Omental fat pad (tissue), 4 donors: Measurements from ENCODE around the gene FCER1G. TPM values are rescaled to one million over a fixed set of nuclear protein-coding genes. Genes with fewer than 3 reads are reported as not detected.

Source experiments
- ATAC-seq: fragments of 150-250 bp; one replicate; pipeline ENCODE4 v1.9.1; 2016; ENCODE audit warnings: mild to moderate bottlenecking, moderate library complexity; ENCODE audit not compliant: low FRiP score
- DNase-seq: peaks from one replicate; pipeline ENCODE4 v3.0.0-alpha.2; 2019; ENCODE audit warnings: low spot score
- total RNA-seq, 4 donors: library from RNA; depleted of rRNA; stranded (reverse); fragments of >200 nt; gene quantifications; one replicate each; pipeline ENCODE4 v1.1.0, GENCODE V29; 2016
- TF ChIP-seq, protein P1 (sequence below), 3 donors: fragments of 450-650 bp; IDR thresholded peaks; one replicate each; pipeline ENCODE4 v1.5.1; 2016 to 2017; ENCODE audit warnings: antibody characterized with exemption in 3 of 3, mild to moderate bottlenecking in 3 of 3, moderate library complexity in 2 of 3

The FCER1G gene
- total RNA-seq = 100 to 1,000 TPM in 3 of 4 donors, 10 to 100 TPM in 1; 96.3 to 346 (median 179) TPM

DNA sequence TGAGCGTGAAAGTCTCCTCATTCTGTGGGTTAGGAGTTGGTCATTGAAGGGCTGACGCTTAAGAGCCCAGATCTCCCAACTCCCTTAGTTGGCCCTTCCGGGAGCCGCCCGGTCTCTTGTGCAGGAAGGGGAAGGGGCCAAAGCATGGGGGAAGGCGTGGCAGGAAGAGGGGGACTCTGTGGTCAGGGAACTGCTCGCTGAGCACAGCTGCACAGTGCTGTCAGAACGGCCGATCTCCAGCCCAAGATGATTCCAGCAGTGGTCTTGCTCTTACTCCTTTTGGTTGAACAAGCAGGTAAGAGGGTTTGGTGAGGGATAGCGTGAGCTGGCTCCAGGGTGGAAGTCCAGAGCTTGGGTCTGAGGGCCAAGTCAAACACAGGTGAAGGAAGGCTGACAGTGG is at the start of gene FCER1G:
Gene FCER1G, plus strand, starts transcription at position 220 of the 400 bp plus-strand sequence. Its CDS starts 27 bp downstream, at position 247.
- ATAC-seq (peak; percentile 11), DNase-seq (no peak)
- TF ChIP-seq, protein P1, sequence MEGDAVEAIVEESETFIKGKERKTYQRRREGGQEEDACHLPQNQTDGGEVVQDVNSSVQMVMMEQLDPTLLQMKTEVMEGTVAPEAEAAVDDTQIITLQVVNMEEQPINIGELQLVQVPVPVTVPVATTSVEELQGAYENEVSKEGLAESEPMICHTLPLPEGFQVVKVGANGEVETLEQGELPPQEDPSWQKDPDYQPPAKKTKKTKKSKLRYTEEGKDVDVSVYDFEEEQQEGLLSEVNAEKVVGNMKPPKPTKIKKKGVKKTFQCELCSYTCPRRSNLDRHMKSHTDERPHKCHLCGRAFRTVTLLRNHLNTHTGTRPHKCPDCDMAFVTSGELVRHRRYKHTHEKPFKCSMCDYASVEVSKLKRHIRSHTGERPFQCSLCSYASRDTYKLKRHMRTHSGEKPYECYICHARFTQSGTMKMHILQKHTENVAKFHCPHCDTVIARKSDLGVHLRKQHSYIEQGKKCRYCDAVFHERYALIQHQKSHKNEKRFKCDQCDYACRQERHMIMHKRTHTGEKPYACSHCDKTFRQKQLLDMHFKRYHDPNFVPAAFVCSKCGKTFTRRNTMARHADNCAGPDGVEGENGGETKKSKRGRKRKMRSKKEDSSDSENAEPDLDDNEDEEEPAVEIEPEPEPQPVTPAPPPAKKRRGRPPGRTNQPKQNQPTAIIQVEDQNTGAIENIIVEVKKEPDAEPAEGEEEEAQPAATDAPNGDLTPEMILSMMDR (IDR thresholded peaks at IDR 0.05) = no peak

DNA sequence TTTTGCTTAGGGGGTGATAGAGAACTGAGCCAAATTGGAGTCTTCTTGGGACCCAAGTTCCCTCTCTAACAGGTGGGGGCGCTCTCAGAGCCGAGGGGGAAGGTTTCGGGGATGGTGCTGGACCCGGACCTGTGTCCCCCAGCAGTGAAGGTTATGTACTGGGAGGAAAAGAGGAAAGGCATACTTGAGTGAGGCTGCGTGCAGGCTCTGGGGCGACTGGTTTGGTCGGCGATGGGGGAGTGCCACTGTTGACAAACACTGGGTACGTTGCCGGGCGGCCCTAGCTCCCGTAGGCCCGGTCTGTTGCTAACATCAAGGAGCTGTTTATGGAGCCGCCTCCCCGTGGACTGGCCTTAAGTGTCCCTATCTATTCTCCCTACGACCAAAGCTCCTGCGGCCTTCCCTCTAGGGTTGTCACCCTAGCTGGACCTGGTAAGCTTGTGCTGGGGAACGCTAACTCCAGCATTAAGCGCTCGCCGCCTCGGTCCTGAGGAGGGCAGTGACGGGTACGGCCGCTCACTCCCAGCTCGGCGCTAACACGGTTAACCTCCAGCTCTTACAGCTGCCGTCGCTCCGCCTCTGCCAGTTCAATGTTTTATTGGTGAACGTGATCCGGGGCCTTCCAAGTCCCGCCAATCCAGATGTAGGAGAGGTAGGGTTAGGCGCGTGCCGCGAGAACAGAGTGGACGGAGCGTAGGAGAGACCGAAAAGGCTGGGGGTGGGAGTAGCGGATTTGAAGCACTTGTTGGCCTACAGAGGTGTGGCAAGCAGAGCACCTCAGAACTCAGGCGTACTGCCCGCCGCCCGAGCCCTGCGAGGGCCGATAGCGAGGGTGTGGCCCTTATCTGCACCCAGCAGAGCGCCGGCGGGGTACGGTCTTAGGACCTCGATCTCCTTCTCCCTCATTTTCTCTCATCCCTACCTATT is 49.1 kb upstream of the FCER1G start, which contains the start of gene PPOX:
Gene PPOX, plus strand, starts transcription at position 685 of the 927 bp plus-strand sequence. CDS start 422 bp downstream, outside the sequence.
- DNase-seq (peak; percentile 86), ATAC-seq (peak; percentile 99)
- TF ChIP-seq, protein P1 (IDR thresholded peaks at IDR 0.05) = no peak

- DNase-seq (no peak), ATAC-seq (no peak)
- TF ChIP-seq, protein P1 (IDR thresholded peaks at IDR 0.05) = no peak
These were observed 48.2 kb upstream of the FCER1G start for GRCh38 chr1:161166669-161167548.

GRCh38 chr1:161168906-161169305 is 46.2 kb upstream of the FCER1G start:
- DNase-seq = no peak
- ATAC-seq = no peak
- TF ChIP-seq, protein P1 (IDR thresholded peaks at IDR 0.05) = no peak

- ATAC-seq (no peak), DNase-seq (no peak)
- TF ChIP-seq, protein P1 (IDR thresholded peaks at IDR 0.05) = no peak
These were observed 43.9 kb upstream of the FCER1G start for GRCh38 chr1:161171191-161171590.

DNA sequence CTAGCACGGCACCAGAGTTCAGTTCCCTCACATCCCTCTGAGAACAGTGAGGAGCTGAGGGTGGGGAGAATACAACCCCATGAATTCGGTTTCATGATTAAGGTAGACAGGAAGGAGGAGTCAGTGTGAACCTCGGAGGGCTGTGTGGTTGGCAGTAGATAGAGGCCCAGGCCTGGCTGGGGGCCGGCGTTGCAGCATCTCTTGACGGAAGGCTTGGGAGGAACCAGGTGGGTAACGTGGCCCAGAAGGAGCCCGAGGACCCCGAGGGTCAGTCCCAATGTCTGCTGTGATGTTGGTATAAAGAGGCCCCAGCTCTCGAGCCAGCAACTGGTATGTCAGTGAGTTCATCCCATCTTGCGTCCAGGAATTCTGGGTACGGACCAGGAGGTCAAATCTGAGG is 43.4 kb upstream of the FCER1G start:
- DNase-seq = no peak
- TF ChIP-seq, protein P1 (IDR thresholded peaks at IDR 0.05) = no peak
- no peak for ATAC-seq
